Measurements from ENCODE around the gene ACP2. TPM values are rescaled to one million over a fixed set of nuclear protein-coding genes. Genes with fewer than 3 reads are reported as not detected.
"Not testable (repeated sequence)": the region's sequence is repeated elsewhere in the genome, so short reads cannot be mapped to it uniquely, and the experiment has no call there.

The ACP2 gene
- total RNA-seq, 3 donors from 2014 or later, result 39.7 to 45.2 (median 41.9) TPM

- DNase-seq (ENCODE audit: low spot score in 2 of 2), result no peak
- intact Hi-C loops (cut with DNase I; ENCODE audit: low total_unique reads), result no loop called here
- no peak overlapping the region for H3K4me3 ChIP-seq
- TF ChIP-seq POLR2AphosphoS5 (IDR thresholded peaks at IDR 0.05) (no peak), CTCF (IDR thresholded peaks at IDR 0.05) (no peak), POLR2A (IDR thresholded peaks at IDR 0.05) (no peak)
- no peaks in the 10 kb centered on the region for H3K9me3 ChIP-seq
- H3K27me3 ChIP-seq, result no peaks in the 10 kb centered on the region
- no peak overlapping the region for H3K27ac ChIP-seq
- H3K4me1 ChIP-seq, result no peaks in the 10 kb centered on the region
- no peaks in the 10 kb centered on the region for H3K36me3 ChIP-seq
These were observed 41.2 kb downstream of the ACP2 start for GRCh38 chr11:47207459-47207858.

DNA sequence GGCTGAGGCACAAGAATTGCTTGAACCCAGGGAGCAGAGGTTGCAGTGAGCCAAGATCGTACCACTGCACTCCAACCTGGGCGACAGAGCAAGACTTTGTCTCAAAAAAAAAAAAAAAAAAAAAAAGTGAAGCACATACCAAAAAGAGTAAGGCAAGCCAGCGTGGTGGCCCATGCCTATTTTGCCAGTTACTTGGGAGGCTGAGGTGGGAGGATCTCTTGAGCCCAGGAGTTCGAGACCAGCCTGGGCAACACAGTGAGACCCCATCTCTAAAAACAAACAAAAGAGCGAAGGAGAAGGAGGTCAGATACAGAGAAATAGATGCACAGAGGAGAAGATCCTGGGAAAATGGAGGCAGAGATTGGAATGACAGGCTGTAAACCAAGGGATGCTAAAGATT is 42.0 kb downstream of the ACP2 start:
- intact Hi-C loops (cut with DNase I; ENCODE audit: low total_unique reads); H3K27me3 ChIP-seq: not testable (repeated sequence)

DNA sequence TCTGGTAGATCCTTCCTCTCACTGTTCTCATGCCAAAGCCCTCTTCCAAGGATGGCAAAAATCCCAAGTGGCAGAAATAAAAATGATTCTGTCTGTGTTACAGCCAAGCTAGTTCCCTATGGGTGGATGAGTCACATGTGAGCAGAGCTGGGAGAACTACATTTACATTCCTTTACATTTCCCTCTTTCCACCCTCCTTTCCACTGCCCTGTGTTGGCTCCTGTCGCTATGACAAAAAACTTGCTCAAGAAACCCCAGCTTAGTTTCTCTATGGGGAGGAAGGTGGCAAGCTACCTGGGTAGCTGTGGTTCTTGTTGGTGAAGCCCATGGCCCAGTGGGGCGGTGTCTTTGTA is 44.0 kb downstream of the ACP2 start:
- H3K4me3 ChIP-seq, result no peak overlapping the region
- H3K4me1 ChIP-seq, result no peaks in the 10 kb centered on the region
- no peak overlapping the region for H3K27ac ChIP-seq

More for the DNA sequence above, 42.0 kb downstream of the ACP2 start:
- H3K9me3 ChIP-seq; H3K27ac ChIP-seq; H3K36me3 ChIP-seq; H3K4me1 ChIP-seq; DNase-seq (ENCODE audit: low spot score in 2 of 2); H3K4me3 ChIP-seq: not testable (repeated sequence)

GRCh38 chr11:47202576-47202975 is 46.0 kb downstream of the ACP2 start:
- no peak for DNase-seq (ENCODE audit: low spot score in 2 of 2)
- Histone ChIP-seq H3K4me1 (no peaks in the 10 kb centered on the region), H3K36me3 (no peaks in the 10 kb centered on the region), H3K27ac (no peak overlapping the region), H3K4me3 (no peak overlapping the region), H3K9me3 (no peaks in the 10 kb centered on the region), H3K27me3 (no peaks in the 10 kb centered on the region)
- intact Hi-C loops (cut with DNase I; ENCODE audit: low total_unique reads), result no loop called here
- TF ChIP-seq CTCF (IDR thresholded peaks at IDR 0.05) (no peak), POLR2A (IDR thresholded peaks at IDR 0.05) (no peak), POLR2AphosphoS5 (IDR thresholded peaks at IDR 0.05) (no peak)

More for the DNA sequence above, 44.0 kb downstream of the ACP2 start:
- no peaks in the 10 kb centered on the region for H3K9me3 ChIP-seq
- no peak for DNase-seq (ENCODE audit: low spot score in 2 of 2)
- H3K36me3 ChIP-seq, result no peaks in the 10 kb centered on the region
- H3K27me3 ChIP-seq, result no peaks in the 10 kb centered on the region
- intact Hi-C loops (cut with DNase I; ENCODE audit: low total_unique reads), result no loop called here
- TF ChIP-seq POLR2AphosphoS5 (IDR thresholded peaks at IDR 0.05) (no peak), CTCF (IDR thresholded peaks at IDR 0.05) (no peak), POLR2A (IDR thresholded peaks at IDR 0.05) (no peak)

DNA sequence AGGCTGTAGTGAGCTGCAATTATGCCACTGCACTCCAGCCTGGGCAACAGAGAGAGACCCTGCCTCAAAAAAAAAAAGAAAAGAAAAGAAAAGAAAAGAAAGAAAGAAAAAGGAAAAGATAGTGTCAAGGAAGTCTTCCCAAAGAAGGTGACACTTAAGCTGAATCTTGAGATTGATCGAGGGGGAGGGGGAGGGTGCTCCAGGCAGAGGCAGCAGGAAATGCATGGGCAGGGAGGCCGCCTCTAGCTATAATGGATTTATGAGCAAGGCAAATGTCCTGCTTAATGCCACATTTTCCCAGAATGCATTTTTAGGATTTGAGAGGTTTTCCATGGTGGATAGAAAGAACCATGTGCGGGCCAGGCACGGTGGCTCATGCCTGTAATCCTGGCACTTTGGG is 47.6 kb downstream of the ACP2 start:
- no peaks in the 10 kb centered on the region for H3K9me3 ChIP-seq
- H3K27me3 ChIP-seq, result no peaks in the 10 kb centered on the region
- intact Hi-C loops (cut with DNase I; ENCODE audit: low total_unique reads), result no loop called here
- no peak overlapping the region for H3K27ac ChIP-seq
- H3K36me3 ChIP-seq, result no peaks in the 10 kb centered on the region
- DNase-seq (ENCODE audit: low spot score in 2 of 2), result no peak
- no peak for TF ChIP-seq POLR2AphosphoS5 (IDR thresholded peaks at IDR 0.05)
- no peak for TF ChIP-seq CTCF (IDR thresholded peaks at IDR 0.05)
- TF ChIP-seq POLR2A (IDR thresholded peaks at IDR 0.05), result no peak
- no peak overlapping the region for H3K4me3 ChIP-seq
- no peaks in the 10 kb centered on the region for H3K4me1 ChIP-seq

GRCh38 chr11:47198161-47198560 is 50.5 kb downstream of the ACP2 start:
- DNase-seq (ENCODE audit: low spot score in 2 of 2); H3K4me1 ChIP-seq; H3K4me3 ChIP-seq; intact Hi-C loops (cut with DNase I; ENCODE audit: low total_unique reads); H3K27me3 ChIP-seq; H3K36me3 ChIP-seq; H3K9me3 ChIP-seq; H3K27ac ChIP-seq: not testable (repeated sequence)
